Posterior vena cava (tissue), 2 donors: ENCODE results near the gene LTV1. TPM values are rescaled to one million over a fixed set of nuclear protein-coding genes. Genes with fewer than 3 reads are reported as not detected.
"Not testable (repeated sequence)": the region's sequence is repeated elsewhere in the genome, so short reads cannot be mapped to it uniquely, and the experiment has no call there.

Source experiments
- DNase-seq: peaks from one replicate; pipeline ENCODE4 v3.0.0-alpha.2; 2020; ENCODE audit warnings: low spot score
- intact Hi-C, 2 donors: fragments of 100-400 bp; cut with DNase I; formaldehyde crosslinking; loops; one replicate each; pipeline versions ENCODE4 v1.14.1 to v1.14.2; 2022 to 2023
- long read RNA-seq, 2 donors: library from polyadenylated mRNA; unstranded; transcript quantifications; one replicate each; pipeline ENCODE4 v2.0.0, GENCODE V29; 2020 to 2021
- total RNA-seq, 2 donors: library from RNA; stranded (reverse); fragmentation: NEBNext Ultra II Directional; extraction: Animal tissue kit (Norgen Biotek cat#: 25700); gene quantifications; one replicate each; pipeline ENCODE4 v1.2.1, GENCODE V29; 2021
- donor health status: DM: yes; HTN: yes; CAD: no.
- donor health status: DM: yes; HTN: yes; CAD: no.

Gene LTV1, protein sequence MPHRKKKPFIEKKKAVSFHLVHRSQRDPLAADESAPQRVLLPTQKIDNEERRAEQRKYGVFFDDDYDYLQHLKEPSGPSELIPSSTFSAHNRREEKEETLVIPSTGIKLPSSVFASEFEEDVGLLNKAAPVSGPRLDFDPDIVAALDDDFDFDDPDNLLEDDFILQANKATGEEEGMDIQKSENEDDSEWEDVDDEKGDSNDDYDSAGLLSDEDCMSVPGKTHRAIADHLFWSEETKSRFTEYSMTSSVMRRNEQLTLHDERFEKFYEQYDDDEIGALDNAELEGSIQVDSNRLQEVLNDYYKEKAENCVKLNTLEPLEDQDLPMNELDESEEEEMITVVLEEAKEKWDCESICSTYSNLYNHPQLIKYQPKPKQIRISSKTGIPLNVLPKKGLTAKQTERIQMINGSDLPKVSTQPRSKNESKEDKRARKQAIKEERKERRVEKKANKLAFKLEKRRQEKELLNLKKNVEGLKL
- 10 to 100 TPM; 16.8 to 20.8 TPM for total RNA-seq
- long read RNA-seq, donor 1, transcript LTV1-201 (11 exons, 1,847 nt): major isoform, 11 of 12 reads
- long read RNA-seq, donor 1, partial matches to known transcripts: 1 of 12 reads
- long read RNA-seq, donor 1, other reads (novel, unspliced or antisense): 0 of 12 reads
- long read RNA-seq, donor 2, transcript LTV1-201 (11 exons, 1,847 nt): major isoform, 43 of 80 reads
- long read RNA-seq, donor 2, partial matches to known transcripts: 29 of 80 reads
- long read RNA-seq, donor 2, other reads (novel, unspliced or antisense): 8 of 80 reads

DNA sequence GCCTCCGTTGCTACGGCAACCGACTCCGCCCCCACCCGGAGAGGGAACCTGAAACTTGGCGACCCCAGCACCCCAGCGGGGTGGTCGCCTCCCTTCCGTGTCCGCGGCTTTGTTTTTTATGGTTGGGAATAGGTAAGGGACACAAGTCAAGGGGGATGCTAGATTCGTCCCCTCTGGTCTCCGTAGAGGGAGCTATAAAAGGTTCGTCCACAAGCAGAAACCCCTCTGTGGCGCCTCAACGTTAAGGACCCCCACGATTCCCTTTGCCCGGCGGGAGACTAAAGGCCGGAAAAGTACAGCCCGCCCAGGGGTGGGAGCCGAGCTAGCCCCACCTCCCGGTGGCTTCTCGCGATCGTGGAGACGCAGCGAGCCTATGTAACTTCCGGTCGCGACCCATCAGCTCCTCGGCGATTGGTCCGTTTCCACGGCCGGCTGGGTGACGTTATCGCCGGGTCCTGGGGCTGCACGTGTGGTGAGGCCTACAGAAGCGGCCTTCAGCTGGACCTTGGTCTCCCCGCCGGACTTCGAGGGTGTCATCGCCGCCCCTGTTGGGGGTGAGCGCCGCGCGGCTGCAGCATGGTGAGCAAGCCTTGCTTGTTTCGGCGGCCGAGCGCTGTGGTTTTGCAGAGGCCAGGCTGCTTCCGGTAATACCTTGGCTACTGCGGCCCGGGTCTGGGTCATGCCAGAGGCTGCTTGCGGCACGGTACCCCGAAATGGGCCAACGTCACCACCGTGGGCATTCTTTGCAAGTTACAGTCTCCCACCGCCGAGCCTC, at the start of gene LTV1:
TSS of gene LTV1 (plus strand) at position 437 of the 775 bp plus-strand sequence. CDS start at position 577, 140 bp downstream.
- DNase-seq: peak; percentile 99
- intact Hi-C loops: loop anchor here (1.0 to 10.0 kb wide), 2 partner anchors 13 to 268 kb away; no protein-coding TSS in a partner anchor

DNA sequence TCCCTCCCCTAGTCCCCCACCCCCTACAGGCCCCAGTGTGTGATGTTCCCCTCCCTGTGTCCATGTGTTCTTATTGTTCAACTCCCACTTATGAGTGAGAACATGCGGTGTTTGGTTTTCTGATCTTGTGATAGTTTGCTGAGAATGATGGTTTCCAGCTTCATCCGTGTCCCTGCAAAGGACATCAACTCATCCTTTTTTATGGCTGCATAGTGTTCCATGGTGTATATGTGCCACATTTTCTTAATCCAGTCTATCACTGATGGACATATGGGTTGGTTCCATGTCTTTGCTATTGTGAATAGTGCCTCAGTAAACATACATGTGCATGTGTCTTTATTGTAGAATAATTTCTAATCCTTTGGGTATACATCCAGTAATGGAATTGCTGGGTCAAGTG, 46.6 kb upstream of the LTV1 start:
- intact Hi-C loops, DNase-seq: not testable (repeated sequence)

DNA sequence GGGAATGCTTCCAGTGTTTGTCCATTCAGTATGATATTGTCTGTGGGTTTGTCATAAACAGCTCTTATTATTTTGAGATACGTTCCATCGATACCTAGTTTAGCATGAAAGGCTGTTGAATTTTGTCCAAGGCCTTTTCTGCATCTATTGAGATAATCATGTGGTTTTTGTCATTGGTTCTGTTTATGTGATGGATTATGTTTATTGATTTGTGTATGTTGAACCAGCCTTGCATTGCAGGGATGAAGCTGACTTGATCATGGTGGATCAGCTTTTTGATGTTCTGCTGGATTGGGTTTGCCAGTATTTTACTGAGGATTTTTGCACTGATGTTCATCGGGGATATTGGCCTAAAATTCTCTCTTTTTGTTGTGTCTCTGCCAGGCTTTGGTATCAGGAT, 44.7 kb upstream of the LTV1 start:
- DNase-seq, intact Hi-C loops: not testable (repeated sequence)

DNA sequence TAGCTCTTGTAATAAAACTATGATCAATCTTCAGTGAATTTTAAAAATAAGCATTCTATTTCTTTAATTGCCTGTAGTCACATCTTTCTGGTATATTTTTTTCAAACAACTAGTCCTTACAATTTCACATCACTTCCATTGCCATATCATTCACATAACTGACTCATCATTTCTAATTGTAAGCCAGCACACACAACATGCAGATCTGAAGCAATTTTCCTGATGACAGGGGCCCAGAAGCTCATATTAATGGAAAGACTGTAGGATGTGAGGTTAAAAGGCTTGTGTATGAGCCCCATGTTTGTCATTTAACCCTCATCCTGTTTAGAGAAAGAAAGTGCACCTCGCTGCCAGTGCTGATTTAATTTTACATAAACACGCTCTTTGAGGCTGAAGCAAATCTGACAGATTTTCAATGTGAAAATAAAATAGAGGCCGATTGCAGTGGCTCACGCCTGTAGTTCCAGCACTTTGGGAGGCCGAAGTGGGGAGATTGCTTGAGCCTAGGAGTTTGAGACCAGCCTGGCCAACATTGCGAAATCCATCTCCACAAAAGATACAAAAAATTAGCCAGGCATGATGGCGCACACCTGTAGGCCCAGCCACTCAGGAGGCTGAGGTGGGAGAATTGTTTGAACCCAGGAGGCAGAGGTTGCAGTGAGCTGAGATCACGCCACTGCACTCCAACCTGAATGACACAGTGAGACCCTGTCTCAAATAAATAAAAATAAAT, 40.1 kb upstream of the LTV1 start:
- DNase-seq: no peak
- intact Hi-C loops: no loop called here

DNA sequence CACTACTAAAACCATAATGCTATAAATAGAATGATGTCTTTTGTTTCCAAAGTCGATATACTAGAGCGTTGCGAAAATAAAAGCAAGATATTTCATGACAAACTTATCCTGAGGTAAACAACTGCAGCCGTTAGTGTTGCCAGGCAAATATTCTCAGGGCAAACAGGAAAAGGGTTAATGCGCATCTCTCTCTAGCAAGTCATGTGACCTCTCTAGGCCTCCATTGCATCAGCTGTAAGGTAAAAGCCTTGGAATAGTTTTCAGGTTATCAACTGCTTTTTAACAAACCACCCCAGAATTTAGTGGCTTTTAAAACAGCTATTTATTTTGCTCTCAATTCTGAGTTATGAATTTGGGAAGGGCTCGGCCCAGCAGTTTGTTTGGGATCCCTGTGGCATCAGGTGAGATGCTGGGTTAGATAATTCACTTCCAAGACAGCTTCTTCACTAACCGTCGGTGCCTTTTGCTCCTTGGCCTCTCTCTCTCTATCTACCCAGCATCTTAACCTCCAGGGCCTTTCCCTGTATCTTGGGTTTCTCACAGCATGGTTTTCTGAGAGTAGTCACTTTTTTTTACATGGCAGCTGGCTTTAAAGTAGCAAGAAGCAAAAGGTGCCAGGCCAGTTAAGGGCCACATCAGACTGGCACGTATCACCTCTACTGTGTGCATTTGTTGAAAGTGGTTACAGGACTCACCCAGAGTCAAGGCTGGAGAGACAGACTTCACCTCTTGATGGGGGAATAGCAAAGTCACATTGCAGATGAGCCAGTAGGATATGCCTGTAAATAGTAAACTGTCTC, 39.2 kb upstream of the LTV1 start:
- intact Hi-C loops: no loop called here
- no peak for DNase-seq

DNA sequence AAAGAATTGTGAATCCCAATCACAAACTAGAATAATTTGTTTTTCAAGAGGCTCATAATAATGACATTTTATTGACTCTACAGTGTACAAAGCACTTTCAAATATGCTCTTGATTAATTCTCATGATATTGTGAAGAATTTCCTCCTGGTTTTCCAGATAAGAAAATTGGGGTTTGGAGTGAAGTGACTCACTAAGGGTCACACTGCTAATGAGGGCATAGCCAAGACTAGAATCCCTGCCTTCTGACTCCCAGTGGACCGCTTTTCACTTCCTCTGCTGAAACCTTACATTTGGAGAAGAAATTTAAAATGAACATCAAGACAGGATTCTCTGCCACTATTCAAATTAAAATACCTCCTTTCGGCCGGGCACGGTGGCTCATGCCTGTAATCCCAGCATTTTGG, 38.3 kb upstream of the LTV1 start:
- no peak for DNase-seq
- intact Hi-C loops: no loop called here

DNA sequence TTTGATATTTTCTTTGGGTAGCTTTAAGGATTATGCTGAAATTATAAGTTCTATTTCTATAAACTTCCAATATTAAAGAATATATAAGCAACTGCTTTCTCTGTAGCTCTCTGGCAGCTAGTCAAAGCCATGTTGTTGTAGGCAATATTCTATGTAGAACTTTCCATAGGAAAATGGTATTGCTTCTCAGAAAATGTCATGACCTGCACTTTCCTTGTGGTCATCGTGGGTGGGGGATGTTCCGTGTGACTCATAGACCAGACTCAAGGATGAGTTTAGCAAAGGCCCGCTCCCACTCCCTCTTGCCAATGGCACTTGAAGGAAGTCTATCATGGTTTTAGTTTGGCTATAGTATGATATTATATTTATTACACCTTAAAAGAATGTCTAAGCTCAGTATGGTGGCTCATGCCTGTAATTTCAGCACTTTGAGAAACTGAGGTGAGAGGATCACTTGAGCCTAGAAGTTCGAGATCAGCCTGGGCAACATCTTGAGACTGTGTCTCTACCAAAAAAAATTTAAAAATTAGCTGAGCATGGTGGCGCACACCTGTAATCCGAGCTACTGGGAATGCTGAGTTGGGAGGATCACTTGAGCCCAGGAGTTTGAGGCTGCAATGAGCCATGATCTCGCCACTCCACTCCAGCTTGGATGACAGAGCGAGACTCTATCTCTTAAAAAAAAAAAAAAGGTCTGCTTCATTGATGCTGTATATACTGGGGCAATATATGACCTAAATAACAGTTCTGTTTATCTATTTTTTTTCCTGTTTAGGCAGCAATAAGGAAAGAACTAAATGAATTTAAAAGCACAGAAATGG, 36.6 kb upstream of the LTV1 start:
- no peak for DNase-seq
- intact Hi-C loops: no loop called here

DNA sequence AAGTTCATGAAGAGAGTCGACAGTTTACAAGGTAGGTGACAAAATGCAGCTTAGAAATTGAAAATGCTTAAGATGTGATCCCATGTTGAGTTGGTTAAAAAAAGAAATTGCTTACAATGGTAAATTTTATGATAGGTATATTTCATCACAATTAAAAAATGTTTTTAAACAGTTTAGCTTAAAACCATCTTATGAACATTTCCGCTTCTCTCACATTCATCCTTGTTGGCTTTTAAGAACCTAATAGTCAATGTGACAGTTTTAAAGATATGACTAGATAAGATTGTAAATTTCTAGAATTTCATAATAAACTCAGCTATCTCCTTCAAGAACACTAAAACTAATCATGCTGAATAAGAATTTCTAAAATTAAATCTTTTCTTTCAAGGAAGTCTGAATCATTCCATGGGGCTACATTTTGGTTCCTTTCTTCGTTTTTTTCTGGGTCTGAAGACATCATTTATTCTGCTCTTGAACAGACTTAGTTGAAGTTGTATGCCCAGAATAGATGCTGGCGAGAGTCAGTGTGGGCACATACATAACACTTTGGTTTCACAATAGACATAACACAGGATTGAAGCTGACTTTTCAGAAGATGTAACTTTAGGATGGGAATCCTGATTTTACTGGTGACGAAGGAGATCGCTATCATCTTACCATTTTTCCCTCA, 35.9 kb upstream of the LTV1 start:
- DNase-seq: no peak
- intact Hi-C loops: no loop called here

DNA sequence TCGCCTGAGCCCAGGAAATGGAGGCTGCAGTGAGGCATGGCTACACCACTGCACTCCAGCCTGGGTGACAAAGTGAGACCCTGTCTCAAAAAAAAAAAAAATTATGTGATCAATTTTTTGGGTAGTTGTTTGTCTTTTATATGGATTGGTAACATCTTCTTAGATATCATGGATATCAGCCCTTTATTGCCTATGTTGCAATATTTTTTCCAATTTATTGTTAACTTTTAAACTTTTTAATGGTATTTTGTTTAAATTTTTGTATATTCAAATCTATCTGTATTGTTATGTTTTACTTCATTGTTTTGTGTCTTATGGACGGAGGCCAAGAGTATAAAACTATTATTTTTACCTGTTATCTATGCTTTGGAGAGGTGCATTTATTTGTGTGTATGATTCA, 32.4 kb upstream of the LTV1 start:
- intact Hi-C loops: no loop called here
- DNase-seq: no peak

DNA sequence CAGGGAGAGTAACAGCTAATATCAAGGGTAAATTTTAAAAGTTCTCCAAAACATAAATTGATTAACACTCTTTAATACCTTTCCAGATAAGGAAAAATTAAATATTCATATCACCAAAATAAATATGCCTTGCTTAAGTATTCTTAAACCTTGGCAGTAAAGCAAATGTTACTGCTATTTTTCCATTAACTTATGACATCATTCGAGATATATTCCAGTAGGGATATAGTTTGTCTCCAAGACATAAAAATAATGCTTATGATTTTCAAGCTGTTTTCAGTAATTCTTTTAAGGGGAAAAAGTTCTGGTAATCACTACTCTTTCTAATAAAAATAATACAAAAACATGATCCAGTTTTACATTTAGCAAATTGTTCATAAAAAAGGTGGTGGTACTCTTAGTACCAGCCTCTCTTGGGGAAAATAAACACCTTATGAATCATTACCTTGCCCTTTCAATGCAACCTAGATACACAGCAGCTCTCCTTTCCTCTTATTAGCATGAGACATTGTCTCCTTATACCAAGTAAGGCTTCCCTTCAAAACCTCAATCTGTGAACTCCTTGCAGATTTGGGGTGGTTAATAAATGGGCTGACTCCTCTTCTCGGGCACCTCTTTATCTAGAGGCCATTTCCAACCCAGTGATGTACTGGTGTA, 31.5 kb upstream of the LTV1 start:
- intact Hi-C loops: no loop called here
- no peak for DNase-seq

DNA sequence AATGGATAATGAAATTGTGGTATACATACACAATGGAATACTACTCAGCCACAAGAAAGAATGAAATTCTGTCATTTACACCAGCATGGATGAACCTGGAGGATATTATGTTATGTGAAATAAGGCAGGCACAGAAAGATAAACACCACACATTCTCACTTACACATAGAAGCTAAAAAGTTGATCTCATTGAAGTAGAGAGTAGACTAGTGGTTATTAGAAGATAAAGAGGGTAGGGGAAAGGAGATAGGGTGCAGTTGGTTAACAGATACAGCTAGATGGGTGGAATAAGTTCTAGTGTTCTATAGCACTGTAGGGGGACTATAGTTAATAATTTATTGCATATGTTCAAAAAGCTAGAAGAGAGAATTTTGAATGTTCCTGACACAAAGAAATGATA, 25.5 kb upstream of the LTV1 start:
- intact Hi-C loops: no loop called here
- DNase-seq: no peak

DNA sequence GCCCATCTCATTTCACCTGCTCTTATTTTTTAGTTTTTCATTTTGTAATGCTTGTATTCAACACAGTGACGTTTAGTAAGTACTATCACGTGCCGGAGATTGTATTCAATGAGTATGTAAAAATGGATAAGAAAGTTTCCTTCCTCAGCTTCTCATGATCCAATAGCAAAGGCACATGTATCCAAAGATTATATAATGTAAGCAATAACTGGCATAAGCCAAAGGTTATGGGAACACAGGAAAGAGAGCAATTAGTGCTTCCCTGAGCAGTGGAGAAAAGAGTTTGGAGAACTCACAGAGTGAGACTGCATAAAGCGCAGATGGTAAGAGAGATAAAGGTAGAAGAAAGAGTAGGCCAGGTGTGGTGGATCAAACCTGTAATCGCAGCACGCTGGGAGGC, 21.8 kb upstream of the LTV1 start:
- no peak for DNase-seq
- intact Hi-C loops: no loop called here

DNA sequence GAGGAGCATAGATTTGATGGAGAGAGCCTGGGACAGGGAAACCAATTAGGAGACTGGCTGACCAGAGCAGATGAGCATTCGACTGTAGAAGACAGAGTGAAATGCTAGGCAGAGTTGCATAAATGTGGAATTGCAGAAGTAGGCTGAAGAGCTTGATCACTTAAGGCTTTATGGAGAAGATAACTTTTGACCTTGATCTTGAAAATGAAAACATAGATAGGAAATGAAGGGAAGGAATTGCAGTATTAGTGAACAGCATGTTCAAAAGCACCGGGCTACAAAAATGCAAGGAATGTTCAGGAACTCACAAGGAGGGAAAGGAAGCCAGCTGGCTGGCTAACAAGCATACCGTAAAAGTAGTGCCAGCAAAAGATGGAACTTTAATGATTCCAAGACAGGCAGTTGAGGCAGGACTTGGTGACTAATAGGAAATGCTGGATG, 20.5 kb upstream of the LTV1 start:
- intact Hi-C loops: no loop called here
- no peak for DNase-seq

DNA sequence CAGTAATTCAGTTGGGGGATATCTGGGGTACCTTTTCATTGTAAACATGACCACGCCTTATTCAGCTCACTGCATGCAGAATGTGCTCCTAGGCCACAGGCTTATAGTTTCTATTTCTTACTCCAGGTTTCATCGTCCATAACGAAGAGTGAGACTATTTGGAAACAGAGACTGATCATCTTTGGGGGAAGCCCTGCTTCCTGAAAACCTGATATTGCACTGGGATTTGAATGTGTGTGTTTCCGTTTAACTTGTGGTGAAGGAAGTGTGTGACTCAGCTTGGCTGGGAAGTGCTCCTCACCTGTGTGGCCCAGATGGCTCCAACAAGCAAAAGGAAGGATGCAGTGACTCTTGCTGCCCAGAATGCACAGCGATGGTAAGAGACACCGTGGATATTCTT, 19.6 kb upstream of the LTV1 start:
- intact Hi-C loops: no loop called here
- DNase-seq: no peak

DNA sequence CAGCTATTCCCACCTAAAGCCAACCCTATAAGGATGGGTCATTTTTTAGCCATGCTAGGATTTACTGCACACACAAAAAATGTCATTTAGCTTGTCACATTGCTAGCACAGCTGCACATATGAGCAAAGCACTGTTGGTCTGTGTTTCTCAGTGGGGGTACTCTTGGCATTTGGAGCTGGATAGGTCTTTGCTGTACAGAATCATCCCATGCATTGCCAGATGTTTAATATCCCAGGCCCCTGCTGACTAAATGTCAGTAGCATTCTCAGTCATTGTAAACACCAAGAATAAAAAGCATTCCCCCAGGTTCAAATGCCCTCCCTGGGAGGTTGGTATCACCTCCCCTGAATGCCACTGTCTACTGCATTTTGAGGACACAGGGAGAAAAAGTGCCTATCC, 14.6 kb upstream of the LTV1 start:
- DNase-seq: no peak
- intact Hi-C loops: no loop called here

DNA sequence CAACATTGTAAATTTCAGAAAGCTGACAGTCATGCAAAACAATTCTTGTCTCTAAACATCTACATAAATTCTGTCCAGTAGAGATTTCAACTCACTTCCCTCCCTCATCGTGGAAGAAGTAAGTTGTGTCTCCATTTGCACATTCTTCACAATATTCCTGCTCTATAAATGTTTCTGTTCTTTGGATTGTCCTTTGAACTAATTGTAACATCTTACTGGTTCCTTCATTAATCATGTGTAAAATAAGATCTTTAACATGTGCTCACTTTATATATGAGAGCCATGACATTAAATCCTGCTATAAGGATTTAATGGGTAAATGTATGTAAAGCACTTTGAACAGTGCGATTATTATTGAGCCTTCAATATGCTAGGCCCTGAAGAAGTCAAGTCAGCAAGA, 7.0 kb upstream of the LTV1 start:
- intact Hi-C loops: no loop called here
- DNase-seq: no peak

DNA sequence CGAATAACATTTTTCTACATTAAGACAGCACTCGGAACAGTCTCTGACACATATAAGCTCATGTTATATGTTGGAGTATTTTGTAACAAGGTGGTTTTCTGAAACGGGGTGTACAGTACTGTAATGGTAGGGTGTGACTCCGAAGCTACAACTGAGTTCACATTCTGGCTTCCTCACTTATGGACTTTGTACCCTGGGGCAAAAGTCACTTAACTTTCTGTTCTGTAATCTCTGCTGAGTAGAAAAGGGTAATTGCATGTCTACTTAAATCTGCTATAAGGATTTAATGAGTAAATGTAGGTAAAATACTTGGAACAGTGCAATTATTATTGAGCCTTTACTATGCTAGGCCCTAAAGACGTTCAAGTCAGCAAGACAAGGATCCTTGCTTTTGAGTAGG, 4.7 kb upstream of the LTV1 start:
- no peak for DNase-seq
- intact Hi-C loops: no loop called here
